ENCODE data around the gene ZNF839. TPM values are rescaled to one million over a fixed set of nuclear protein-coding genes. Genes with fewer than 3 reads are reported as not detected.

The ZNF839 gene
- total and polyA plus RNA-seq, 2 of the 4 experiments (the other 2 are of a cell fraction), result 5.7 to 10.7 TPM

- Histone ChIP-seq H3K9me3 (ENCODE audit: control insufficient read depth, insufficient read depth, low read length) (no peaks in the 10 kb centered on the region), H2AK5ac (ENCODE audit: low read depth, low read length) (no peak overlapping the region), H2BK15ac (ENCODE audit: low read depth, low read length) (no peak overlapping the region), H3K79me1 (ENCODE audit: low read depth in 1 of 2, low read length in 2 of 2) (peaks cover 4 to 6% of the 10 kb centered on the region in 2 experiments; a peak in 3 of 4 replicates), H3K23ac (ENCODE audit: low read depth, low read length) (no peak overlapping the region), H2AK9ac (replicated peaks; ENCODE audit: low read depth, low read length, poor library complexity) (no peak overlapping the region), H2BK5ac (ENCODE audit: low read depth, low read length, poor library complexity, severe bottlenecking) (no peak overlapping the region), H2BK120ac (ENCODE audit: low read depth, low read length) (no peak overlapping the region), H3K4me2 (ENCODE audit: low read depth, low read length) (no peak overlapping the region), H2AFZ (replicated peaks; ENCODE audit: low read length, poor library complexity) (no peak overlapping the region), H3K4me3 (ENCODE audit: insufficient read depth, low read depth, low read length) (no peak overlapping the region), H4K5ac (ENCODE audit: low read depth, low read length) (no peak overlapping the region), H2BK20ac (ENCODE audit: low read depth, low read length) (no peak overlapping the region), H4K8ac (ENCODE audit: low read depth in 2 of 2, low read length in 2 of 2) (no peak overlapping the region), H3K9ac (ENCODE audit: low read depth, low read length) (no peak overlapping the region), H3K27ac (ENCODE audit: insufficient read depth, low read length) (no peak overlapping the region), H4K91ac (ENCODE audit: insufficient read depth, low read depth, low read length) (no peak overlapping the region), H3K14ac (replicated peaks; ENCODE audit: low read depth, low read length) (no peak overlapping the region), H3K4me1 (ENCODE audit: control insufficient read depth, insufficient read depth, low read length) (no peaks in the 10 kb centered on the region), H3K4ac (ENCODE audit: low read depth, low read length) (no peak overlapping the region), H3K18ac (ENCODE audit: low read depth, low read length) (no peak overlapping the region), H4K20me1 (ENCODE audit: insufficient read depth, low read length) (no peaks in the 10 kb centered on the region), H3K56ac (ENCODE audit: extremely low read depth, insufficient read depth, low read length) (no peak overlapping the region), H3K27me3 (ENCODE audit: control insufficient read depth, insufficient read depth, low read length) (no peaks in the 10 kb centered on the region), H3K36me3 (ENCODE audit: control insufficient read depth, insufficient read depth, low read length) (peaks cover 17% of the 10 kb centered on the region; the same call in 1 of the 2 replicates), H3K9me1 (ENCODE audit: insufficient read depth, low read length) (no peaks in the 10 kb centered on the region)
- no TSS peak for BruUV-seq (replicated peaks)
- ATAC-seq (ENCODE audit: low read depth) (no peak), DNase-seq (no peak)
- intact Hi-C loops (cut with micrococcal nuclease), result no loop called here
- ChIA-PET POLR2A (ENCODE audit: unreplicated experiment) (no interaction called here), CTCF (no interaction called here)
- TF ChIP-seq CEBPB (IDR thresholded peaks at IDR 0.05; ENCODE audit: low read depth, low read length), result no peak
- TF ChIP-seq USF2 (IDR thresholded peaks at IDR 0.05; ENCODE audit: low read depth, low read length), result no peak
- no peak for TF ChIP-seq MAZ (IDR thresholded peaks at IDR 0.05; ENCODE audit: borderline replicate concordance, low read depth, low read length)
- TF ChIP-seq POLR2A (IDR thresholded peaks at IDR 0.05; ENCODE audit: low read depth, low read length), result no peak
- no peak for TF ChIP-seq NFE2L2 (IDR thresholded peaks at IDR 0.05; ENCODE audit: low read depth, low read length)
- TF ChIP-seq CHD1 (IDR thresholded peaks at IDR 0.05; ENCODE audit: low read depth, low read length), result no peak
- TF ChIP-seq RCOR1 (IDR thresholded peaks at IDR 0.05; ENCODE audit: insufficient replicate concordance, low read length), result no peak
- TF ChIP-seq, protein P1, sequence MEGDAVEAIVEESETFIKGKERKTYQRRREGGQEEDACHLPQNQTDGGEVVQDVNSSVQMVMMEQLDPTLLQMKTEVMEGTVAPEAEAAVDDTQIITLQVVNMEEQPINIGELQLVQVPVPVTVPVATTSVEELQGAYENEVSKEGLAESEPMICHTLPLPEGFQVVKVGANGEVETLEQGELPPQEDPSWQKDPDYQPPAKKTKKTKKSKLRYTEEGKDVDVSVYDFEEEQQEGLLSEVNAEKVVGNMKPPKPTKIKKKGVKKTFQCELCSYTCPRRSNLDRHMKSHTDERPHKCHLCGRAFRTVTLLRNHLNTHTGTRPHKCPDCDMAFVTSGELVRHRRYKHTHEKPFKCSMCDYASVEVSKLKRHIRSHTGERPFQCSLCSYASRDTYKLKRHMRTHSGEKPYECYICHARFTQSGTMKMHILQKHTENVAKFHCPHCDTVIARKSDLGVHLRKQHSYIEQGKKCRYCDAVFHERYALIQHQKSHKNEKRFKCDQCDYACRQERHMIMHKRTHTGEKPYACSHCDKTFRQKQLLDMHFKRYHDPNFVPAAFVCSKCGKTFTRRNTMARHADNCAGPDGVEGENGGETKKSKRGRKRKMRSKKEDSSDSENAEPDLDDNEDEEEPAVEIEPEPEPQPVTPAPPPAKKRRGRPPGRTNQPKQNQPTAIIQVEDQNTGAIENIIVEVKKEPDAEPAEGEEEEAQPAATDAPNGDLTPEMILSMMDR (conservative IDR thresholded peaks at IDR 0.05; ENCODE audit: low read depth, low read length), result no peak
- no peak for TF ChIP-seq SMC3 (IDR thresholded peaks at IDR 0.05; ENCODE audit: low read depth, low read length)
- no peak for TF ChIP-seq RFX5 (IDR thresholded peaks at IDR 0.05; ENCODE audit: low read depth, low read length)
- no peak for TF ChIP-seq BHLHE40 (IDR thresholded peaks at IDR 0.05; ENCODE audit: low read depth, low read length)
- TF ChIP-seq ELK1 (IDR thresholded peaks at IDR 0.05; ENCODE audit: borderline replicate concordance, low read depth, low read length), result no peak
- TF ChIP-seq RAD21 (IDR thresholded peaks at IDR 0.05; ENCODE audit: low read length), result no peak
- TF ChIP-seq FOS (IDR thresholded peaks at IDR 0.05; ENCODE audit: low read depth, low read length), result no peak
- TF ChIP-seq MXI1 (IDR thresholded peaks at IDR 0.05; ENCODE audit: borderline replicate concordance, low read depth, low read length), result no peak
- TF ChIP-seq MAFK (IDR thresholded peaks at IDR 0.05; ENCODE audit: low read depth, low read length), result no peak
- no CpG with 5 or more reads among the region's 8 CpGs for WGBS, 2 experiments (ENCODE audit: extremely low coverage in 2 of 2, insufficient read length in 1 of 2)
- in situ Hi-C loops (cut with MboI; ENCODE audit: low sequenced_read_pairs), result no loop called here
- dilution Hi-C loops (cut with HindIII; ENCODE audit: low sequenced_read_pairs, unreplicated experiment), result no loop called here
Measured at GRCh38 chr14:102330806-102331205, 11.3 kb downstream of the ZNF839 start.

Measured in IMR-90 (cell line).